NB4 (cell line): ENCODE data around the gene IPPK.
"Not testable (repeated sequence)": the region's sequence is repeated elsewhere in the genome, so short reads cannot be mapped to it uniquely, and the experiment has no call there.

Experiments used
- DNase-seq: peaks from one replicate; pipeline ENCODE4 v3.0.0; 2010; ENCODE audit warnings: low read depth
- H3K4me3 ChIP-seq: one replicate; pipeline ENCODE4 v1.5.1; 2011; ENCODE audit warnings: mild to moderate bottlenecking, low read depth, low read length, moderate library complexity
- CTCF ChIP-seq: IDR thresholded peaks from one replicate; pipeline ENCODE4 v1.5.1; 2012; ENCODE audit warnings: low read depth, low read length
- MAX ChIP-seq: IDR thresholded peaks from 2 replicates; pipeline ENCODE4 v1.6.1; 2011; ENCODE audit warnings: low read depth, low read length
- MYC ChIP-seq: IDR thresholded peaks from 2 replicates; pipeline ENCODE4 v1.6.1; 2011; ENCODE audit warnings: low read depth, low read length
- POLR2A ChIP-seq: IDR thresholded peaks from 2 replicates; pipeline ENCODE4 v1.6.1; 2011; ENCODE audit warnings: mild to moderate bottlenecking; ENCODE audit not compliant: insufficient read length; ENCODE audit errors: extremely low read depth

Gene IPPK

GRCh38 chr9:92600462-92601261 is 69.3 kb downstream of the IPPK start:
- no peak overlapping the region for H3K4me3 ChIP-seq
- no peak for TF ChIP-seq MYC
- no peak for TF ChIP-seq MAX
- no peak for TF ChIP-seq CTCF
- TF ChIP-seq POLR2A: no peak
- no peak for DNase-seq

GRCh38 chr9:92599938-92600461 is 69.9 kb downstream of the IPPK start:
- no peak overlapping the region for H3K4me3 ChIP-seq
- TF ChIP-seq CTCF (no peak), MYC (no peak), MAX (no peak), POLR2A (no peak)
- DNase-seq: no peak

- no peak overlapping the region for H3K4me3 ChIP-seq
- no peak for DNase-seq
- TF ChIP-seq MYC (no peak), MAX (no peak), CTCF (no peak), POLR2A (no peak)
Observed at GRCh38 chr9:92598382-92598781, 71.5 kb downstream of the IPPK start.

GRCh38 chr9:92595930-92596329 is 74.0 kb downstream of the IPPK start:
- no peak for DNase-seq
- no peak for TF ChIP-seq MAX
- no peak for TF ChIP-seq MYC
- TF ChIP-seq CTCF: no peak
- no peak for TF ChIP-seq POLR2A
- H3K4me3 ChIP-seq: no peak overlapping the region

- not testable (repeated sequence) for DNase-seq, H3K4me3 ChIP-seq
Observed at GRCh38 chr9:92595075-92595474, 74.9 kb downstream of the IPPK start.

GRCh38 chr9:92592946-92593861 is 76.7 kb downstream of the IPPK start:
- no peak for DNase-seq
- H3K4me3 ChIP-seq: no peak overlapping the region
- TF ChIP-seq MAX (no peak), CTCF (no peak), POLR2A (no peak), MYC (no peak)
